OCI-LY7 (cell line): ENCODE results near the gene DPYD. TPM values are rescaled to one million over a fixed set of nuclear protein-coding genes. Genes with fewer than 3 reads are reported as not detected.

Experiments used
- BruUV-seq: library from RNA; stranded (reverse); fragments of 400-500 nt; replicated peaks from 2 replicates; lab custom pipeline; 2021; lab: Mats Ljungman, UMichigan
- CTCF ChIA-PET: fragments of 300-600 bp; sonication (Branson Sonifier 250); formaldehyde crosslinking; loops from one replicate; lab custom pipeline; 2022; ENCODE audit warnings: antibody characterized with exemption; ENCODE audit not compliant: unreplicated experiment; lab: Charles Lee
- POLR2A ChIA-PET: fragments of 300-600 bp; sonication (Branson Sonifier 250); formaldehyde crosslinking; loops from one replicate; lab custom pipeline; 2022; ENCODE audit warnings: antibody characterized with exemption; lab: Charles Lee
- DNase-seq: peaks from one replicate; pipeline ENCODE4 v3.0.0-alpha.2; 2015; ENCODE audit warnings: low spot score
- H2AFZ ChIP-seq: fragments of 200-600 bp; sonication (generic), shearing (Covaris generic); 2 replicates; pipeline ENCODE4 v1.6.1; 2014; ENCODE audit warnings: mild to moderate bottlenecking, antibody characterized with exemption, low read length, moderate library complexity
- H3K27ac ChIP-seq: fragments of 200-600 bp; sonication (generic); 2 replicates; pipeline ENCODE4 v1.5.1; 2014; ENCODE audit warnings: mixed run types, low read depth, mild to moderate bottlenecking, moderate library complexity, low read length, inconsistent platforms; ENCODE audit not compliant: poor library complexity, severe bottlenecking
- H3K36me3 ChIP-seq: fragments of 200-600 bp; sonication (generic); 2 replicates; pipeline ENCODE4 v1.6.1; 2014; ENCODE audit warnings: mild to moderate bottlenecking, antibody characterized with exemption, low read length, moderate library complexity, mixed read lengths; ENCODE audit not compliant: insufficient read depth
- H3K4me1 ChIP-seq: fragments of 200-600 bp; sonication (generic); 2 replicates; pipeline ENCODE4 v1.5.1; 2014; ENCODE audit warnings: mild to moderate bottlenecking, low read length; ENCODE audit not compliant: insufficient read depth, poor library complexity, severe bottlenecking
- H3K4me2 ChIP-seq: fragments of 200-600 bp; sonication (generic); 2 replicates; pipeline ENCODE4 v1.6.1; 2014; ENCODE audit warnings: mild to moderate bottlenecking, low read length
- H3K4me3 ChIP-seq: fragments of 200-600 bp; sonication (generic); 2 replicates; pipeline ENCODE4 v1.5.1; 2014; ENCODE audit warnings: mild to moderate bottlenecking, low read depth, low read length; ENCODE audit not compliant: poor library complexity, severe bottlenecking
- H3K79me2 ChIP-seq: fragments of 200-600 bp; sonication (generic); 2 replicates; pipeline ENCODE4 v1.6.1; 2016; ENCODE audit warnings: low read depth, mild to moderate bottlenecking, low read length, moderate library complexity, mixed read lengths; ENCODE audit not compliant: insufficient read depth
- H3K9me2 ChIP-seq: fragments of 200-600 bp; sonication (generic); 2 replicates; pipeline ENCODE4 v1.6.1; 2016; ENCODE audit warnings: mild to moderate bottlenecking, low read length, mixed read lengths; ENCODE audit not compliant: insufficient read depth
- H3K9me3 ChIP-seq: fragments of 200-600 bp; sonication (generic); 2 replicates; pipeline ENCODE4 v1.6.1; 2014; ENCODE audit warnings: mild to moderate bottlenecking, mixed run types, low read length, mixed read lengths
- H4K20me1 ChIP-seq: fragments of 200-600 bp; sonication (generic); 2 replicates; pipeline ENCODE4 v1.6.1; 2014; ENCODE audit warnings: mild to moderate bottlenecking, antibody characterized with exemption, low read length, moderate library complexity, mixed read lengths; ENCODE audit not compliant: insufficient read depth
- CTCF ChIP-seq: fragments of 200-600 bp; sonication (generic); conservative IDR thresholded peaks from 2 replicates; pipeline ENCODE4 v1.5.1; 2014; ENCODE audit warnings: mild to moderate bottlenecking, antibody characterized with exemption, low read length, moderate library complexity, mixed read lengths
- EZH2phosphoT487 ChIP-seq: fragments of 200-600 bp; sonication (generic); IDR thresholded peaks from 2 replicates; pipeline ENCODE4 v1.6.1; 2018; ENCODE audit warnings: low read depth, borderline replicate concordance, mild to moderate bottlenecking, mixed run types, antibody characterized with exemption, low read length, moderate library complexity, mixed read lengths
- intact Hi-C: fragments of 100-400 bp; cut with micrococcal nuclease; formaldehyde crosslinking; loops from one replicate; pipeline ENCODE4 v1.10.0; 2022; ENCODE audit not compliant: unreplicated experiment
- total RNA-seq, 2 experiments: library from RNA; depleted of rRNA in 1 of 2; stranded (reverse); fragments of >200 nt in 1 of 2; shearing (Covaris generic) in 1 of 2; gene quantifications; 2 replicates each; pipeline ENCODE4 v1.2.3, GENCODE V29; 2014 to 2022

Gene DPYD
- total RNA-seq, 2 experiments from 2014 or later, result 5.5 to 13.4 TPM

- no peak for TF ChIP-seq EZH2phosphoT487
- no peak for TF ChIP-seq CTCF
- no peaks in the 10 kb centered on the region for H4K20me1 ChIP-seq
- CTCF ChIA-PET, result no interaction called here
- DNase-seq, result no peak
- H3K9me2 ChIP-seq, result no peaks in the 10 kb centered on the region
- H3K27ac ChIP-seq, result no peak overlapping the region
- H3K4me1 ChIP-seq, result peaks cover 4% of the 10 kb centered on the region
- no peak overlapping the region for H3K4me2 ChIP-seq
- no peak overlapping the region for H3K4me3 ChIP-seq
- H3K79me2 ChIP-seq, result no peaks in the 10 kb centered on the region
- no peaks in the 10 kb centered on the region for H3K36me3 ChIP-seq
- POLR2A ChIA-PET, result interaction anchor here (1.0 kb wide), 1 partner anchor 438 kb away, joined by 4 read pairs; no protein-coding TSS in a partner anchor
- no TSS peak for BruUV-seq
- intact Hi-C loops, result no loop called here
- H3K9me3 ChIP-seq, result no peaks in the 10 kb centered on the region
- H2AFZ ChIP-seq, result no peak overlapping the region
These were observed 777.5 kb downstream of the DPYD start for GRCh38 chr1:97143236-97143882.

GRCh38 chr1:97140611-97141010, 780.2 kb downstream of the DPYD start:
- H3K9me2 ChIP-seq, result no peaks in the 10 kb centered on the region
- no peak overlapping the region for H2AFZ ChIP-seq
- H3K4me3 ChIP-seq, result no peak overlapping the region
- H3K9me3 ChIP-seq, result no peaks in the 10 kb centered on the region
- H3K36me3 ChIP-seq, result no peaks in the 10 kb centered on the region
- BruUV-seq, result no TSS peak
- TF ChIP-seq EZH2phosphoT487 (no peak), CTCF (no peak)
- DNase-seq, result no peak
- no peaks in the 10 kb centered on the region for H3K79me2 ChIP-seq
- H3K4me2 ChIP-seq, result no peak overlapping the region
- H3K4me1 ChIP-seq, result peaks cover 8% of the 10 kb centered on the region
- H3K27ac ChIP-seq, result no peak overlapping the region
- CTCF ChIA-PET, result no interaction called here
- no peaks in the 10 kb centered on the region for H4K20me1 ChIP-seq
- intact Hi-C loops, result no loop called here
- POLR2A ChIA-PET, result no interaction called here

- Histone ChIP-seq H3K27ac (no peak overlapping the region), H3K9me2 (no peaks in the 10 kb centered on the region), H3K4me2 (no peak overlapping the region), H4K20me1 (no peaks in the 10 kb centered on the region), H2AFZ (no peak overlapping the region), H3K36me3 (no peaks in the 10 kb centered on the region), H3K4me3 (no peak overlapping the region), H3K9me3 (no peaks in the 10 kb centered on the region), H3K79me2 (no peaks in the 10 kb centered on the region), H3K4me1 (peaks cover 8% of the 10 kb centered on the region)
- ChIA-PET POLR2A (interaction anchor here (0.7 kb wide), 1 partner anchor 43 kb away, joined by 3 read pairs; no protein-coding TSS in a partner anchor), CTCF (no interaction called here)
- intact Hi-C loops, result no loop called here
- TF ChIP-seq CTCF, result no peak
- TF ChIP-seq EZH2phosphoT487, result no peak
- BruUV-seq, result no TSS peak
- DNase-seq, result no peak
These were observed 781.3 kb downstream of the DPYD start for GRCh38 chr1:97139512-97139911.
